ENCODE results near the gene ENTPD3. TPM values are rescaled to one million over a fixed set of nuclear protein-coding genes. Genes with fewer than 3 reads are reported as not detected.

ENTPD3 gene
- total and polyA plus RNA-seq, 2 of the 8 experiments (the other 6 are each of a cell fraction or from before 2014, with no cell fraction given): 0.60 to 1.0 TPM

DNA sequence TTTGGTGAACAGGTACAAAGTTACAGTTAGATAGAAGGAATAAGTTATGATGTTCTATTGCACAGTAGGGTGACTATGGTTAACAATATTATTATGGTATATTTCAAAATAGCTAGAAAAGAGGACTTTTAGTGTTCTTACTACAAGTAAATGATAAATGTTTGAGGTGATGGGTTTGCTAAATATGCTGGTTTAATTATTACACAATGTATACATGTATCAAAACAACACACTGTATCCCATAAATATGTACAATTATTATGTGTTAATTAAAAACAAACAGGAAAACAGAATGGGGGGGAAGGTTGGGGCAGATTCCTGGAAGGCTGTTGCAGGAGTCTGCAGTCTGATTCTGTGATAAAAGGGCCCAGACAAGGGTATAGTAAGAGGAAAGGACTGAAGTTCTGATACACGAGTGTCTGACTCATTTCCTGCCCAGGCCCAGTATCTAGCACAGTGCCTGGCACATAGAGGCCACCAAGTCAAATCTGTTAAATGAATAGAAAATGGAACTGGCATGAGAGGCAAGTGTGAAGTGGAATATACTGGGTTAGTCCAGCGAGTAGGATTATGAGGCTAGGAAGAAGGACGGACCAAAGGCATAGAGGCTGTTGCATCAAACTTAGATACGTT lies 7.2 kb upstream of the ENTPD3 start (continued):
- TF ChIP-seq ZNF274 (IDR thresholded peaks at IDR 0.05; ENCODE audit: borderline replicate concordance, extremely low read depth, low read length) (no peak), KDM5A (IDR thresholded peaks at IDR 0.05; ENCODE audit: low read length) (no peak), CREB1 (IDR thresholded peaks at IDR 0.05) (no peak), USF2 (IDR thresholded peaks at IDR 0.05; ENCODE audit: low read length) (no peak), FOSL1 (IDR thresholded peaks at IDR 0.05; ENCODE audit: insufficient read depth, low read depth, low read length) (no peak), SP1 (IDR thresholded peaks at IDR 0.05; ENCODE audit: low read depth, low read length) (no peak), SIN3A (conservative IDR thresholded peaks at IDR 0.05 in 1 of 2, IDR thresholded peaks at IDR 0.05 in 1 of 2; ENCODE audit: low read depth in 1 of 2, low read length in 2 of 2) (no peak), JUND (IDR thresholded peaks at IDR 0.05; ENCODE audit: low read length) (no peak), POU5F1 (IDR thresholded peaks at IDR 0.05; ENCODE audit: low read depth, low read length) (no peak), RFX5 (IDR thresholded peaks at IDR 0.05; ENCODE audit: borderline replicate concordance, low read depth, low read length) (no peak)
